Measurements from ENCODE around the gene SNX30.

Gene SNX30

GRCh38 chr9:112752334-112753125, 2.0 kb downstream of the SNX30 start:
- no peak for DNase-seq

GRCh38 chr9:112753725-112754124, 3.2 kb downstream of the SNX30 start:
- DNase-seq, result no peak

- DNase-seq, result peak in 1 of 2 experiments; percentile 44
These were observed 4.0 kb downstream of the SNX30 start for GRCh38 chr9:112754578-112754977.

- peak; percentile 63 to 66 for DNase-seq
These were observed 4.5 kb downstream of the SNX30 start for GRCh38 chr9:112755016-112755427.

GRCh38 chr9:112755675-112756074, 5.1 kb downstream of the SNX30 start:
- DNase-seq, result no peak

GRCh38 chr9:112757282-112757883, 6.8 kb downstream of the SNX30 start:
- DNase-seq, result no peak

GRCh38 chr9:112757940-112758339, 7.4 kb downstream of the SNX30 start:
- DNase-seq, result no peak

GRCh38 chr9:112760821-112761220, 10.3 kb downstream of the SNX30 start:
- DNase-seq, result no peak

GRCh38 chr9:112761912-112762655, 11.5 kb downstream of the SNX30 start:
- DNase-seq, result no peak

GRCh38 chr9:112762726-112763518, 12.4 kb downstream of the SNX30 start:
- no peak for DNase-seq

GRCh38 chr9:112764344-112764743, 13.8 kb downstream of the SNX30 start:
- no peak for DNase-seq

- no peak for DNase-seq
These were observed 14.3 kb downstream of the SNX30 start for GRCh38 chr9:112764837-112765236.

GRCh38 chr9:112765281-112765680, 14.7 kb downstream of the SNX30 start:
- no peak for DNase-seq

- DNase-seq, result peak; percentile 15 to 23
These were observed 21.0 kb downstream of the SNX30 start for GRCh38 chr9:112771359-112772214.

- DNase-seq, result no peak
These were observed 21.6 kb downstream of the SNX30 start for GRCh38 chr9:112772215-112772509.

- no peak for DNase-seq
These were observed 22.0 kb downstream of the SNX30 start for GRCh38 chr9:112772551-112772950.

GRCh38 chr9:112774006-112774996, 23.7 kb downstream of the SNX30 start:
- no peak for DNase-seq

- no peak for DNase-seq
These were observed 27.4 kb downstream of the SNX30 start for GRCh38 chr9:112777914-112778313.

- DNase-seq, result no peak
These were observed 30.0 kb downstream of the SNX30 start for GRCh38 chr9:112780450-112781036.

GRCh38 chr9:112782218-112782617, 31.7 kb downstream of the SNX30 start:
- DNase-seq, result no peak
